PC-3 (cell line): ENCODE results near the gene TOMM7. TPM values are rescaled to one million over a fixed set of nuclear protein-coding genes. Genes with fewer than 3 reads are reported as not detected.

Source experiments
- ATAC-seq: fragments of 200-7000 bp; cut with Tn5 transposase; 2 replicates; pipeline ENCODE4 v1.9.1; 2020; ENCODE audit warnings: mild to moderate bottlenecking, moderate library complexity
- BruUV-seq: library from RNA; stranded (reverse); fragments of 400-500 nt; replicated peaks from 2 replicates; lab custom pipeline; 2021; lab: Mats Ljungman, UMichigan
- CTCF ChIA-PET: fragments of 300-600 bp; sonication (Branson Sonifier 250); formaldehyde crosslinking; loops from one replicate; lab custom pipeline; 2022; ENCODE audit warnings: antibody characterized with exemption; lab: Charles Lee
- POLR2A ChIA-PET: fragments of 300-600 bp; sonication (Branson Sonifier 250); formaldehyde crosslinking; loops from one replicate; lab custom pipeline; 2022; ENCODE audit warnings: antibody characterized with exemption; ENCODE audit not compliant: unreplicated experiment; lab: Charles Lee
- DNase-seq: peaks from one replicate; pipeline ENCODE4 v3.0.0-alpha.2; 2015
- H2AFZ ChIP-seq: fragments of 300-600 bp; sonication (generic); 2 replicates; pipeline ENCODE4 v1.6.0; 2016; ENCODE audit warnings: antibody characterized with exemption, low read length
- H3F3A ChIP-seq: fragments of 300-600 bp; sonication (generic); one replicate; pipeline ENCODE4 v1.6.0; 2017; ENCODE audit warnings: antibody characterized with exemption, low read length, control low read depth, mild to moderate bottlenecking; ENCODE audit not compliant: unreplicated experiment
- H3K27ac ChIP-seq: fragments of 300-600 bp; sonication (generic); 2 replicates; pipeline ENCODE4 v1.5.1; 2016; ENCODE audit warnings: mild to moderate bottlenecking, low read length
- H3K27me3 ChIP-seq: fragments of 300-600 bp; sonication (generic); 2 replicates; pipeline ENCODE4 v1.6.1; 2016; ENCODE audit warnings: low read length, mixed read lengths
- H3K36me3 ChIP-seq: fragments of 300-600 bp; sonication (generic); 2 replicates; pipeline ENCODE4 v1.6.1; 2016; ENCODE audit warnings: low read depth, mixed run types, low read length, mixed read lengths
- H3K4me1 ChIP-seq: fragments of 300-600 bp; sonication (generic); 2 replicates; pipeline ENCODE4 v1.5.1; 2016; ENCODE audit warnings: low read length; ENCODE audit not compliant: insufficient read depth
- H3K4me2 ChIP-seq: fragments of 300-600 bp; sonication (generic); 2 replicates; pipeline ENCODE4 v1.6.0; 2016; ENCODE audit warnings: low read length
- H3K4me3 ChIP-seq: fragments of 300-600 bp; sonication (generic); 2 replicates; pipeline ENCODE4 v1.5.1; 2016; ENCODE audit warnings: mild to moderate bottlenecking, low read length, mixed read lengths
- H3K79me2 ChIP-seq: fragments of 300-600 bp; sonication (generic); 2 replicates; pipeline ENCODE4 v1.6.1; 2017; ENCODE audit warnings: low read length, mixed read lengths
- H3K9ac ChIP-seq: fragments of 300-600 bp; sonication (generic); 2 replicates; pipeline ENCODE4 v1.6.0; 2016; ENCODE audit warnings: mild to moderate bottlenecking, low read length
- H3K9me2 ChIP-seq: fragments of 300-600 bp; sonication (generic); replicated peaks from 2 replicates; pipeline ENCODE4 v1.6.1; 2016; ENCODE audit warnings: mixed run types, low read length, mixed read lengths
- H3K9me3 ChIP-seq: fragments of 300-600 bp; sonication (generic); 2 replicates; pipeline ENCODE4 v1.6.1; 2016; ENCODE audit warnings: low read length, mixed read lengths
- H4K20me1 ChIP-seq: fragments of 300-600 bp; sonication (generic); 2 replicates; pipeline ENCODE4 v1.6.1; 2016; ENCODE audit warnings: low read length, mixed read lengths
- CTCF ChIP-seq: fragments of 300-600 bp; sonication (generic); conservative IDR thresholded peaks from 2 replicates; pipeline ENCODE4 v1.5.1; 2017; ENCODE audit warnings: antibody characterized with exemption, low read depth, mild to moderate bottlenecking, low read length
- EZH2 ChIP-seq: fragments of 300-600 bp; sonication (generic); IDR thresholded peaks from one replicate; pipeline ENCODE4 v1.6.1; 2017; ENCODE audit warnings: antibody characterized with exemption, mild to moderate bottlenecking, low read length; ENCODE audit not compliant: unreplicated experiment
- EZH2phosphoT487 ChIP-seq: fragments of 300-600 bp; sonication (generic); IDR thresholded peaks from 2 replicates; pipeline ENCODE4 v1.6.1; 2018; ENCODE audit warnings: mild to moderate bottlenecking, antibody characterized with exemption, low read length, borderline replicate concordance
- intact Hi-C: fragments of 100-400 bp; cut with micrococcal nuclease; formaldehyde crosslinking; loops from 2 replicates; pipeline ENCODE4 v1.9.0; 2023
- total RNA-seq: library from RNA; depleted of rRNA; stranded (reverse); fragments of >200 nt; gene quantifications from 2 replicates; pipeline ENCODE4 v1.2.3, GENCODE V29; 2014

Gene TOMM7
- total RNA-seq, 1 experiment from 2014 or later, result 151 TPM

GRCh38 chr7:22845221-22845834, 22.7 kb upstream of the TOMM7 start:
- no peaks in the 10 kb centered on the region for H3K9me3 ChIP-seq
- ChIA-PET CTCF (interaction anchor here (0.5 kb wide), 1 partner anchor 11 kb away, joined by 10 read pairs; no protein-coding TSS in a partner anchor), POLR2A (no interaction called here)
- no peaks in the 10 kb centered on the region for H3K9me2 ChIP-seq
- ATAC-seq, result no peak
- H2AFZ ChIP-seq, result no peak overlapping the region
- DNase-seq, result no peak
- H3K4me3 ChIP-seq, result no peak overlapping the region
- intact Hi-C loops, result no loop called here
- no peak overlapping the region for H3K9ac ChIP-seq
- H3K79me2 ChIP-seq, result no peaks in the 10 kb centered on the region
- TF ChIP-seq EZH2 (no peak), EZH2phosphoT487 (no peak), CTCF (no peak)
- BruUV-seq, result no TSS peak
- no peaks in the 10 kb centered on the region for H3K27me3 ChIP-seq
- no peaks in the 10 kb centered on the region for H3K4me1 ChIP-seq
- H3F3A ChIP-seq, result no peaks in the 10 kb centered on the region
- no peaks in the 10 kb centered on the region for H4K20me1 ChIP-seq
- no peaks in the 10 kb centered on the region for H3K36me3 ChIP-seq
- no peak overlapping the region for H3K27ac ChIP-seq
- no peak overlapping the region for H3K4me2 ChIP-seq

- no peak for TF ChIP-seq CTCF
- TF ChIP-seq EZH2phosphoT487, result no peak
- TF ChIP-seq EZH2, result no peak
- no peak overlapping the region for H3K4me3 ChIP-seq
- no peak overlapping the region for H3K4me2 ChIP-seq
- H3K79me2 ChIP-seq, result no peaks in the 10 kb centered on the region
- no peak for ATAC-seq
- ChIA-PET POLR2A (no interaction called here), CTCF (no interaction called here)
- BruUV-seq, result no TSS peak
- no peak overlapping the region for H3K9ac ChIP-seq
- H4K20me1 ChIP-seq, result no peaks in the 10 kb centered on the region
- intact Hi-C loops, result no loop called here
- H2AFZ ChIP-seq, result no peak overlapping the region
- DNase-seq, result no peak
- H3K27ac ChIP-seq, result no peak overlapping the region
- no peaks in the 10 kb centered on the region for H3K9me3 ChIP-seq
- H3K9me2 ChIP-seq, result no peaks in the 10 kb centered on the region
- H3F3A ChIP-seq, result no peaks in the 10 kb centered on the region
- H3K27me3 ChIP-seq, result no peaks in the 10 kb centered on the region
- H3K4me1 ChIP-seq, result no peaks in the 10 kb centered on the region
- H3K36me3 ChIP-seq, result no peaks in the 10 kb centered on the region
These were observed 21.1 kb upstream of the TOMM7 start for GRCh38 chr7:22843681-22844309.

GRCh38 chr7:22842973-22843372, 20.3 kb upstream of the TOMM7 start:
- BruUV-seq, result no TSS peak
- no peak overlapping the region for H2AFZ ChIP-seq
- H3K27me3 ChIP-seq, result no peaks in the 10 kb centered on the region
- H3F3A ChIP-seq, result no peaks in the 10 kb centered on the region
- no peaks in the 10 kb centered on the region for H3K9me2 ChIP-seq
- TF ChIP-seq EZH2 (no peak), CTCF (no peak), EZH2phosphoT487 (no peak)
- no peak overlapping the region for H3K4me3 ChIP-seq
- H3K36me3 ChIP-seq, result no peaks in the 10 kb centered on the region
- no peaks in the 10 kb centered on the region for H4K20me1 ChIP-seq
- intact Hi-C loops, result no loop called here
- DNase-seq, result no peak
- no peak overlapping the region for H3K9ac ChIP-seq
- no peak for ATAC-seq
- CTCF ChIA-PET, result no interaction called here
- no peak overlapping the region for H3K27ac ChIP-seq
- H3K4me1 ChIP-seq, result no peaks in the 10 kb centered on the region
- H3K9me3 ChIP-seq, result no peaks in the 10 kb centered on the region
- H3K4me2 ChIP-seq, result no peak overlapping the region
- POLR2A ChIA-PET, result interaction anchor here (0.7 kb wide), 1 partner anchor 8 kb away, joined by 9 read pairs; no protein-coding TSS in a partner anchor
- H3K79me2 ChIP-seq, result no peaks in the 10 kb centered on the region
